RWPE1 (cell line): Measurements from ENCODE around the gene IQCK.

Source experiments
- CTCF ChIA-PET: fragments of 350-600 bp; sonication (Branson Sonifier 250); formaldehyde crosslinking; extraction: SDS; loops from one replicate; lab custom pipeline; 2021; lab: Yijun Ruan, JAX
- POLR2A ChIA-PET: fragments of 400-600 bp; formaldehyde crosslinking; extraction: SDS; loops from one replicate; lab custom pipeline; 2020; ENCODE audit warnings: antibody characterized with exemption; ENCODE audit not compliant: low non-redundant PET; lab: Yijun Ruan, JAX
- DNase-seq: peaks from one replicate; pipeline ENCODE4 v3.0.0; 2012; ENCODE audit warnings: low spot score
- H3K27ac ChIP-seq: fragments of 450-650 bp; 2 replicates; pipeline ENCODE4 v1.5.1; 2017
- TF ChIP-seq, protein P1 (sequence below): fragments of 450-650 bp; conservative IDR thresholded peaks from 2 replicates; pipeline ENCODE4 v1.5.1; 2017; ENCODE audit warnings: low read depth, mild to moderate bottlenecking

Gene IQCK

DNA sequence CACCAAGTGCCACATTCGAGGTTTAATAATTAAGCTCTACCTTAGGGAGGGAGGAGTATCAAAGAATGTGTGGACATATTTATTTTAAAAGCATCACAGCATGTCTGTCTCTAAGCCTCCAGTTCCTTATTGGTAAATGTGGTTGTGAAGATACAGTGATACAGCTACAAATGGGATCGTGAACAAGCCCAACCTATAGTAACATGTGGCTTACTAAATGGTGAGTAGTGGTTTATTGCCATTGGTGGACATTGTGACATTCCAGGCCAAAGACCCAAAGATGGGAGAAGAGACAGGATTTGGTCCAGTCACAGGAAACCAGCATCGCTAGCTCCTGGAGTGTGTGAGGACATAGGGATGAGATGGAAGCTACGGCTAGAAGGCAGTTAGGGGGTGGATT is 51.2 kb downstream of the IQCK start:
- CTCF ChIA-PET, result no interaction called here
- no peak for DNase-seq
- TF ChIP-seq, protein P1, sequence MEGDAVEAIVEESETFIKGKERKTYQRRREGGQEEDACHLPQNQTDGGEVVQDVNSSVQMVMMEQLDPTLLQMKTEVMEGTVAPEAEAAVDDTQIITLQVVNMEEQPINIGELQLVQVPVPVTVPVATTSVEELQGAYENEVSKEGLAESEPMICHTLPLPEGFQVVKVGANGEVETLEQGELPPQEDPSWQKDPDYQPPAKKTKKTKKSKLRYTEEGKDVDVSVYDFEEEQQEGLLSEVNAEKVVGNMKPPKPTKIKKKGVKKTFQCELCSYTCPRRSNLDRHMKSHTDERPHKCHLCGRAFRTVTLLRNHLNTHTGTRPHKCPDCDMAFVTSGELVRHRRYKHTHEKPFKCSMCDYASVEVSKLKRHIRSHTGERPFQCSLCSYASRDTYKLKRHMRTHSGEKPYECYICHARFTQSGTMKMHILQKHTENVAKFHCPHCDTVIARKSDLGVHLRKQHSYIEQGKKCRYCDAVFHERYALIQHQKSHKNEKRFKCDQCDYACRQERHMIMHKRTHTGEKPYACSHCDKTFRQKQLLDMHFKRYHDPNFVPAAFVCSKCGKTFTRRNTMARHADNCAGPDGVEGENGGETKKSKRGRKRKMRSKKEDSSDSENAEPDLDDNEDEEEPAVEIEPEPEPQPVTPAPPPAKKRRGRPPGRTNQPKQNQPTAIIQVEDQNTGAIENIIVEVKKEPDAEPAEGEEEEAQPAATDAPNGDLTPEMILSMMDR, result no peak
- POLR2A ChIA-PET, result no interaction called here
- no peak overlapping the region for H3K27ac ChIP-seq

DNA sequence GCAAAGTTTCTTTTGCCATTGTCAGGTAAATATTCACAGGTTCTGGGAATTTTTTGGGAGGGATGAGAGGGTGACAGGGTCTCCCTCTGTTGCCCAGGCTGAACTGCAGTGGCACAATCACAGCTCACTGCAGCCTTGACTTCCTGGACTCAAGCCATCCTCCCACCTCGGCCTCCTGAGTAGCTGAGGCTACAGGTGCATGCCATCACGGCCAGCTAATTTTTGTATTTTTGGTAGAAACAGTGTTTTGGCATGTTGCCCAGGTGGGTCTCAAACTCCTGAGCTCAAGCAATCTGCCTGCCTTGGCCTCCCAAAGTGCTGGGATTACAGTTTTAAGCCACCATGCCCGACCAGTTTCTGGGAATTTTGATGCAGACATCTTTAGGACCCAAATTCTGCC is 53.0 kb downstream of the IQCK start:
- POLR2A ChIA-PET, result no interaction called here
- CTCF ChIA-PET, result interaction anchor here (0.6 kb wide), 1 partner anchor 135 kb away, joined by 4 read pairs; no protein-coding TSS in a partner anchor

DNA sequence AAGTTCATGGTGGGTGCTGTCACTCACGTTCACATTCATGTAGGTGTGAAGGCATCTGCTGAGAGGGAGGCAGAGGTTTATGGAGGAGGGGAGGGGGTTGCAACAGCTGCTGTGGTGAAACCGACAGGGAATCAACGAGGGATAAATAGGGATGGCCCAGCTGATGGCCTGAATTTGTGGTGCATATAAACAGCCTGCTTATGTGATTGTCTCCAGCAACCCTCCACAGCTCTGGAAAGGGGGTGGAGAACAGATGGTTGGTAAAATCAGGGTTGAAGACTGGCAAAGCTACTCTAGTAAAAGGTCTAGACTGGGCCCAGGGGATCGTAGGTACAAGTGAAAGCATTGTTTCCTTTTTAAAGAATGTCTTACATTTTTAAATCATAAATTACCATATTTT is 53.7 kb downstream of the IQCK start:
- H3K27ac ChIP-seq, result no peak overlapping the region
- DNase-seq, result no peak
- POLR2A ChIA-PET, result no interaction called here
- TF ChIP-seq, protein P1, result no peak
- CTCF ChIA-PET, result no interaction called here

More for the DNA sequence above, 53.0 kb downstream of the IQCK start:
- TF ChIP-seq, protein P1, result no peak
- DNase-seq, result no peak
- no peak overlapping the region for H3K27ac ChIP-seq

DNA sequence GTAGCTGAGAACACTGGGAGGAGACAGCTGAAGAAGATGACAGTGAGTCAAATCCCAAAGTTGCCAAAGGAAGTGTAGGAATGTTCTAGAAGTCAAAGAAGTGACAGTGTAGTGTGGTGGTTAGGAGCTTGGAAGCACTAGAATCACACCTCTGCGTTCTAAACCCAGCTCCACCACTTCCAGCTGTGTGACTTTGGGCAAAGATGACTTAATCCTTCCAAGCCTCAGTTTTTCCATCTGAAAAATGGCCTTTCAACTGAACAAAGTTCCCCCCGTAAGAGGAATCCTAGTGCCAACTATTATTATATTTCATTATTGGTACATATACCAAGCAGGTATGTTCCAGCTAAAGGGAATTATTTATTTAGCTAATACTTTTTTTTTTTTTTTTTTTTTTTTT is 56.0 kb downstream of the IQCK start:
- H3K27ac ChIP-seq, result no peak overlapping the region
- TF ChIP-seq, protein P1, result no peak
- CTCF ChIA-PET, result interaction anchor here (0.6 kb wide), 1 partner anchor 840 kb away, joined by 3 read pairs; no protein-coding TSS in a partner anchor
- DNase-seq, result no peak
- POLR2A ChIA-PET, result interaction anchor here (0.6 kb wide), 1 partner anchor 61 kb away, joined by 8 read pairs; no protein-coding TSS in a partner anchor

DNA sequence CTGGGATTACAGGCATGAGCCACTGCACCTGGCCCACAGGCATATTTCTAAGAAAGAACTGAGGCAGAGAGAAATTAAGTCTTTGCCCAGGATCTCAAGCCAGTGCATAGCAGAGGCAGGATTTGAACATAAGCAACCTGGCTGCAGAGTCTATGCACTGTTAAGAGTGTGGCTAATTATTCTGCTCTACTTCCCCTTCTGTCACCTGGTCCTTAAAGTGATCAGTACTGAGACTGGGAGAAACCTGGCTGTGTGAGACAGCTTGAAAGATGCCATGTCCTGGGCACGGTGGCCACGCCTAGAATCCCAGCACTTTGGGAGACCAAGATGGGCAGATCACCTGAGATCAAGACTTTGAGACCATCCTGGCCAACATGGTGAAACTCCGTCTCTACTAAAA is 58.1 kb downstream of the IQCK start:
- TF ChIP-seq, protein P1, result no peak
- no peak overlapping the region for H3K27ac ChIP-seq
- ChIA-PET POLR2A (no interaction called here), CTCF (no interaction called here)
- no peak for DNase-seq

GRCh38 chr16:19776565-19776964 is 58.5 kb downstream of the IQCK start:
- H3K27ac ChIP-seq, result no peak overlapping the region
- no peak for DNase-seq
- ChIA-PET CTCF (no interaction called here), POLR2A (no interaction called here)
- TF ChIP-seq, protein P1, result no peak
